Osteoblast (primary cell): ENCODE measurements around the gene KCNH6. TPM values are rescaled to one million over a fixed set of nuclear protein-coding genes. Genes with fewer than 3 reads are reported as not detected.
A peak's percentile ranks its signal among the peaks of the same experiment; 100 is the strongest.

ENCODE experiments used
- DNase-seq: peaks from one replicate; pipeline ENCODE4 v3.0.0; 2011; ENCODE audit warnings: low spot score, mixed read lengths; ENCODE audit not compliant: insufficient read length; ENCODE audit errors: missing footprints
- H2AFZ ChIP-seq: 2 replicates; pipeline ENCODE4 v1.6.0; 2011; ENCODE audit warnings: mild to moderate bottlenecking, low read length
- H3K27ac ChIP-seq: 2 replicates; pipeline ENCODE4 v1.5.1; 2011; ENCODE audit warnings: mild to moderate bottlenecking, low read depth, low read length, moderate library complexity
- H3K27me3 ChIP-seq: 2 replicates; pipeline ENCODE4 v1.6.0; 2012; ENCODE audit warnings: mild to moderate bottlenecking, control low read depth, inconsistent platforms, low read length, moderate library complexity; ENCODE audit not compliant: insufficient read depth
- H3K36me3 ChIP-seq: 2 replicates; pipeline ENCODE4 v1.5.1; 2011; ENCODE audit warnings: mild to moderate bottlenecking, low read length, control low read depth, moderate library complexity; ENCODE audit not compliant: insufficient read depth
- H3K4me1 ChIP-seq: 2 replicates; pipeline ENCODE4 v1.5.1; 2011; ENCODE audit warnings: mild to moderate bottlenecking, low read length, control low read depth, moderate library complexity; ENCODE audit not compliant: insufficient read depth
- H3K4me2 ChIP-seq: 2 replicates; pipeline ENCODE4 v1.6.0; 2011; ENCODE audit warnings: mild to moderate bottlenecking, low read length; ENCODE audit not compliant: insufficient read depth
- H3K4me3 ChIP-seq: fragments of 200-600 bp; sonication (generic); 3 replicates; pipeline ENCODE4 v1.5.1; 2012; ENCODE audit warnings: mild to moderate bottlenecking, low read length, inconsistent platforms; ENCODE audit not compliant: insufficient read depth
- H3K79me2 ChIP-seq: 2 replicates; pipeline ENCODE4 v1.6.0; 2012; ENCODE audit warnings: mild to moderate bottlenecking, low read length, control low read depth, inconsistent platforms; ENCODE audit not compliant: insufficient read depth
- H3K9me3 ChIP-seq: 2 replicates; pipeline ENCODE4 v1.5.1; 2011; ENCODE audit warnings: low read depth, low read length, control low read depth
- H4K20me1 ChIP-seq: 2 replicates; pipeline ENCODE4 v1.6.0; 2012; ENCODE audit warnings: mild to moderate bottlenecking, low read length, control low read depth; ENCODE audit not compliant: insufficient read depth
- CTCF ChIP-seq: IDR thresholded peaks from 2 replicates; pipeline ENCODE4 v1.5.1; 2011; ENCODE audit warnings: mild to moderate bottlenecking, low read depth, low read length, moderate library complexity; ENCODE audit errors: extremely low read depth
- total RNA-seq: library from RNA; depleted of rRNA; stranded (reverse); fragments of >200 nt; gene quantifications from 2 replicates; pipeline ENCODE4 v1.2.3, GENCODE V29; 2012

Gene KCNH6
- total RNA-seq, 1 donor: not detected

GRCh38 chr17:63512388-63512787 lies 10.8 kb upstream of the KCNH6 start:
- H3K36me3 ChIP-seq: no peaks in the 10 kb centered on the region
- H4K20me1 ChIP-seq: no peaks in the 10 kb centered on the region
- no peak overlapping the region for H3K27ac ChIP-seq
- no peaks in the 10 kb centered on the region for H3K9me3 ChIP-seq
- H3K79me2 ChIP-seq: no peaks in the 10 kb centered on the region
- DNase-seq: no peak
- no peak overlapping the region for H3K4me3 ChIP-seq
- no peak for TF ChIP-seq CTCF
- H3K4me1 ChIP-seq: peaks cover 7% of the 10 kb centered on the region
- peaks cover 24% of the 10 kb centered on the region for H3K27me3 ChIP-seq
- no peak overlapping the region for H3K4me2 ChIP-seq
- H2AFZ ChIP-seq: no peak overlapping the region

- H3K4me2 ChIP-seq: no peak overlapping the region
- H3K4me3 ChIP-seq: no peak overlapping the region
- no peak for TF ChIP-seq CTCF
- no peak overlapping the region for H2AFZ ChIP-seq
- H3K4me1 ChIP-seq: peaks cover 9% of the 10 kb centered on the region
- H4K20me1 ChIP-seq: no peaks in the 10 kb centered on the region
- peaks cover 24% of the 10 kb centered on the region for H3K27me3 ChIP-seq
- no peaks in the 10 kb centered on the region for H3K9me3 ChIP-seq
- peak; percentile 39 for DNase-seq
- no peak overlapping the region for H3K27ac ChIP-seq
- no peaks in the 10 kb centered on the region for H3K79me2 ChIP-seq
- H3K36me3 ChIP-seq: no peaks in the 10 kb centered on the region
Measured at GRCh38 chr17:63512896-63513644, 10.1 kb upstream of the KCNH6 start.

- H3K4me1 ChIP-seq: peaks cover 9% of the 10 kb centered on the region
- no peak overlapping the region for H3K27ac ChIP-seq
- H2AFZ ChIP-seq: no peak overlapping the region
- no peaks in the 10 kb centered on the region for H4K20me1 ChIP-seq
- no peak for TF ChIP-seq CTCF
- no peaks in the 10 kb centered on the region for H3K79me2 ChIP-seq
- DNase-seq: peak; percentile 58
- no peak overlapping the region for H3K4me3 ChIP-seq
- H3K9me3 ChIP-seq: no peaks in the 10 kb centered on the region
- H3K4me2 ChIP-seq: no peak overlapping the region
- peaks cover 24% of the 10 kb centered on the region for H3K27me3 ChIP-seq
- no peaks in the 10 kb centered on the region for H3K36me3 ChIP-seq
Measured at GRCh38 chr17:63514477-63514876, 8.7 kb upstream of the KCNH6 start.

GRCh38 chr17:63514974-63515373 lies 8.2 kb upstream of the KCNH6 start:
- H3K9me3 ChIP-seq: no peaks in the 10 kb centered on the region
- H3K4me2 ChIP-seq: no peak overlapping the region
- H2AFZ ChIP-seq: no peak overlapping the region
- peaks cover 9% of the 10 kb centered on the region for H3K4me1 ChIP-seq
- H4K20me1 ChIP-seq: no peaks in the 10 kb centered on the region
- H3K4me3 ChIP-seq: no peak overlapping the region
- H3K27me3 ChIP-seq: peaks cover 24% of the 10 kb centered on the region
- TF ChIP-seq CTCF: no peak
- DNase-seq: no peak
- no peak overlapping the region for H3K27ac ChIP-seq
- no peaks in the 10 kb centered on the region for H3K79me2 ChIP-seq
- no peaks in the 10 kb centered on the region for H3K36me3 ChIP-seq
